Measurements from ENCODE around the gene FGD2. TPM values are rescaled to one million over a fixed set of nuclear protein-coding genes. Genes with fewer than 3 reads are reported as not detected.
A peak's percentile ranks its signal among the peaks of the same experiment; 100 is the strongest.

The FGD2 gene
- total and polyA plus RNA-seq, 9 of the 15 experiments (the other 6 are each of a cell fraction or from before 2014, with no cell fraction given): 0.09 TPM; not detected in 8

GRCh38 chr6:37050045-37050853 lies 44.8 kb downstream of the FGD2 start (continued):
- TF ChIP-seq ZNF232 (CRISPR knock-in tag; IDR thresholded peaks at IDR 0.05): no peak
- TF ChIP-seq DMBX1 (CRISPR knock-in tag; IDR thresholded peaks at IDR 0.05; ENCODE audit: borderline replicate concordance): peak; percentile 88
- TF ChIP-seq ZBTB9 (CRISPR knock-in tag; IDR thresholded peaks at IDR 0.05): peak; percentile 25; the same call in 1 of the 2 replicates
- TF ChIP-seq DNMT1 (IDR thresholded peaks at IDR 0.05): no peak
- no peak for TF ChIP-seq ZFP1 (CRISPR knock-in tag; IDR thresholded peaks at IDR 0.05)
- no peak; the same call in none of the 2 replicates for TF ChIP-seq RREB1 (CRISPR knock-in tag; IDR thresholded peaks at IDR 0.05)
- TF ChIP-seq ZNF431 (CRISPR knock-in tag; IDR thresholded peaks at IDR 0.05): peak; percentile 82
- peak; percentile 86 for TF ChIP-seq TCF3 (CRISPR knock-in tag; IDR thresholded peaks at IDR 0.05)
- no peak for TF ChIP-seq SAFB (IDR thresholded peaks at IDR 0.05; ENCODE audit: borderline replicate concordance, low read depth, low read length)
- TF ChIP-seq POLR3A (IDR thresholded peaks at IDR 0.05; ENCODE audit: borderline replicate concordance, extremely low read depth, insufficient read depth, insufficient read length): no peak
- no peak; the same call in 1 of the 2 replicates for TF ChIP-seq DIDO1 (tag; IDR thresholded peaks at IDR 0.05; ENCODE audit: low read depth)
- TF ChIP-seq NKRF (IDR thresholded peaks at IDR 0.05; ENCODE audit: borderline replicate concordance): 0 out of 2 replicates have a peak, but pooled peaks have one; percentile 30
- 0 out of 2 replicates have a peak, but pooled peaks have one; percentile 13 for TF ChIP-seq MXI1 (IDR thresholded peaks at IDR 0.05; ENCODE audit: low read depth, low read length)
- TF ChIP-seq ATF4 (CRISPR knock-in tag; IDR thresholded peaks at IDR 0.05): no peak; the same call in 1 of the 2 replicates
